ENCODE data around the gene SDC1.

GRCh38 chr2:20205069-20205468 is 19.9 kb downstream of the SDC1 start:
- TF ChIP-seq POLR2A (IDR thresholded peaks at IDR 0.05), result no peak
- TF ChIP-seq, protein P1, sequence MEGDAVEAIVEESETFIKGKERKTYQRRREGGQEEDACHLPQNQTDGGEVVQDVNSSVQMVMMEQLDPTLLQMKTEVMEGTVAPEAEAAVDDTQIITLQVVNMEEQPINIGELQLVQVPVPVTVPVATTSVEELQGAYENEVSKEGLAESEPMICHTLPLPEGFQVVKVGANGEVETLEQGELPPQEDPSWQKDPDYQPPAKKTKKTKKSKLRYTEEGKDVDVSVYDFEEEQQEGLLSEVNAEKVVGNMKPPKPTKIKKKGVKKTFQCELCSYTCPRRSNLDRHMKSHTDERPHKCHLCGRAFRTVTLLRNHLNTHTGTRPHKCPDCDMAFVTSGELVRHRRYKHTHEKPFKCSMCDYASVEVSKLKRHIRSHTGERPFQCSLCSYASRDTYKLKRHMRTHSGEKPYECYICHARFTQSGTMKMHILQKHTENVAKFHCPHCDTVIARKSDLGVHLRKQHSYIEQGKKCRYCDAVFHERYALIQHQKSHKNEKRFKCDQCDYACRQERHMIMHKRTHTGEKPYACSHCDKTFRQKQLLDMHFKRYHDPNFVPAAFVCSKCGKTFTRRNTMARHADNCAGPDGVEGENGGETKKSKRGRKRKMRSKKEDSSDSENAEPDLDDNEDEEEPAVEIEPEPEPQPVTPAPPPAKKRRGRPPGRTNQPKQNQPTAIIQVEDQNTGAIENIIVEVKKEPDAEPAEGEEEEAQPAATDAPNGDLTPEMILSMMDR (IDR thresholded peaks at IDR 0.05), result no peak

Data from thyroid gland (tissue), 4 donors.